Stimulated activated effector memory CD8-positive, alpha-beta T cell treated with anti-CD3 and anti-CD28 coated beads, Interleukin-12 subunit alpha, Interleukin-12 subunit beta, amount 100 ng/mL, for 72 hours (primary cell): ENCODE measurements around the gene ZNF277.
A peak's percentile ranks its signal among the peaks of the same experiment; 100 is the strongest.

Experiments used
- ATAC-seq: fragments of 150-1000 bp; cut with Tn5 transposase; 2 replicates; pipeline ENCODE4 v1.10.0; 2021
- DNase-seq, 2 donors: peaks; one replicate each; pipeline ENCODE4 v3.0.0; 2021 to 2022; ENCODE audit warnings: low spot score in 2 of 2
- H3K27ac Mint-ChIP-seq: one replicate; pipeline ENCODE4 v1.8.0; 2022; ENCODE audit warnings: mild to moderate bottlenecking, mixed read lengths
- H3K36me3 Mint-ChIP-seq: one replicate; pipeline ENCODE4 v1.8.0; 2022; ENCODE audit warnings: mild to moderate bottlenecking, mixed read lengths
- H3K4me1 Mint-ChIP-seq: one replicate; pipeline ENCODE4 v1.8.0; 2022; ENCODE audit warnings: mixed read lengths
- H3K4me3 Mint-ChIP-seq: one replicate; pipeline ENCODE4 v1.8.0; 2022; ENCODE audit warnings: mild to moderate bottlenecking, mixed read lengths
- H3K9me3 Mint-ChIP-seq: one replicate; pipeline ENCODE4 v1.8.0; 2022; ENCODE audit warnings: mixed read lengths

The ZNF277 gene

GRCh38 chr7:112199035-112199655 is 7.3 kb upstream of the ZNF277 start:
- ATAC-seq (peak; percentile 80), DNase-seq (no peak)
- no peaks in the 10 kb centered on the region for H3K9me3 Mint-ChIP-seq
- peaks cover 7% of the 10 kb centered on the region for H3K4me1 Mint-ChIP-seq
- H3K27ac Mint-ChIP-seq = no peak overlapping the region
- H3K36me3 Mint-ChIP-seq = no peaks in the 10 kb centered on the region
- H3K4me3 Mint-ChIP-seq = no peak overlapping the region

GRCh38 chr7:112199672-112200071 is 6.8 kb upstream of the ZNF277 start:
- Mint-ChIP-seq H3K4me3 (no peak overlapping the region), H3K4me1 (peaks cover 12% of the 10 kb centered on the region), H3K27ac (no peak overlapping the region), H3K9me3 (no peaks in the 10 kb centered on the region), H3K36me3 (no peaks in the 10 kb centered on the region)
- no peak for ATAC-seq
- no peak for DNase-seq

- Mint-ChIP-seq H3K27ac (no peak overlapping the region), H3K9me3 (no peaks in the 10 kb centered on the region), H3K4me1 (peaks cover 23% of the 10 kb centered on the region), H3K4me3 (no peak overlapping the region), H3K36me3 (no peaks in the 10 kb centered on the region)
- DNase-seq = no peak
- ATAC-seq = no peak
Measured at GRCh38 chr7:112201411-112201810, 5.1 kb upstream of the ZNF277 start.

DNA sequence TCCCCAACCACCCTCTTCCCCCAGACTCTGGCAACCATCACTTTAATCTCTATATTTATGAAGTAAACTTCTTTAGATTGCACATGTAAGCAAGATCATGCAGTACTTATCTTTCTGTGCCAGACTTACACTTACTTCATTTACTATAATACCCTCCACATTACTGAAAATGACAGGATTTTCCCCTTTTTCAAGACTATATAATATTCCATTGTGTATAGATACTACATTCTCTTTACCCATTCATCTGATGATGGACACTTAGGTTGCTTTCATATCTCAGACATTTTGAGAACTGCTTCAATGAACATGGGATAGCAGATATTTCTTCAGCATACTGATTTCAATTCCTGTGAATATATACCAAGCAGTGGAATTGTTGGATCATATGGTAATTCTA is 4.7 kb upstream of the ZNF277 start:
- Mint-ChIP-seq H3K27ac (no peak overlapping the region), H3K9me3 (no peaks in the 10 kb centered on the region), H3K4me1 (peaks cover 26% of the 10 kb centered on the region), H3K4me3 (no peak overlapping the region), H3K36me3 (no peaks in the 10 kb centered on the region)
- no peak for DNase-seq
- no peak for ATAC-seq

DNA sequence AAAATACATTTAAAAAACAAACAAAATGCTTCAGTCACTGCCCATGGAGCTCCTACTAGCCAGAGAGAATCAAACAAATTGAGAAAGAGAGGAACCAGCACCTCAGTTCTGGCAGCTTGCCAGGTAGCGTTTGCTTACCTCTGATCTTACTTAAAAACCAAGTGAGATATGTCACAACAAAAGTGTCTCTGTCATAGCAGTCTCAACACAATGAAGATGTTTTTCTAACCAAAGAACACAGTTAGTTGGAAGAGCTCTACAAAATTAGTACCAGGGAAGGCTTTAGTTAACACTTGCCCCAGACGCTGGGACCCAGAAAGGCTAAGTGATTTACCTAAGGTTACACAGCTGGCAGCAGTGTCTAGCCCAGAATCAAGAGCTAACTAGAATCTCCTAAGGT is 3.7 kb upstream of the ZNF277 start:
- ATAC-seq (no peak), DNase-seq (no peak)
- Mint-ChIP-seq H3K4me3 (no peak overlapping the region), H3K9me3 (no peaks in the 10 kb centered on the region), H3K4me1 (peaks cover 31% of the 10 kb centered on the region), H3K36me3 (no peaks in the 10 kb centered on the region), H3K27ac (no peak overlapping the region)

DNA sequence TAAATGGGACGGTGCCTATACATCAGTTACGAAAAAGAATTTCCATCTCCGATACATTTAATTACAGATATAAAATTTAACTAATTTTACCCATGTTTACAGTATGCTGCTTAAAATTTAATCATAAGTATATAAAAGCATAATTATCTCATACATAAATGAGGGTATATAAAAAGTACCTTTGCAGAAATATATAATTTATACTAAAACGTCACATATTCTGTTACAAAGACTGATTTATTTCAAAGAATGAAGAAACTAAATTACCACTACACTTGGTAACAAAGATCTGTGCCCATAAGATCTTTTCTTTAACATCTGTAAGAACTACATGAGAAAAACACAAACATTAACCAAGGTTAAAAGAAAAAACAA is 3.1 kb upstream of the ZNF277 start:
- Mint-ChIP-seq H3K36me3 (no peaks in the 10 kb centered on the region), H3K4me1 (peaks cover 31% of the 10 kb centered on the region), H3K27ac (no peak overlapping the region), H3K9me3 (no peaks in the 10 kb centered on the region), H3K4me3 (no peak overlapping the region)
- no peak for DNase-seq
- no peak for ATAC-seq

DNA sequence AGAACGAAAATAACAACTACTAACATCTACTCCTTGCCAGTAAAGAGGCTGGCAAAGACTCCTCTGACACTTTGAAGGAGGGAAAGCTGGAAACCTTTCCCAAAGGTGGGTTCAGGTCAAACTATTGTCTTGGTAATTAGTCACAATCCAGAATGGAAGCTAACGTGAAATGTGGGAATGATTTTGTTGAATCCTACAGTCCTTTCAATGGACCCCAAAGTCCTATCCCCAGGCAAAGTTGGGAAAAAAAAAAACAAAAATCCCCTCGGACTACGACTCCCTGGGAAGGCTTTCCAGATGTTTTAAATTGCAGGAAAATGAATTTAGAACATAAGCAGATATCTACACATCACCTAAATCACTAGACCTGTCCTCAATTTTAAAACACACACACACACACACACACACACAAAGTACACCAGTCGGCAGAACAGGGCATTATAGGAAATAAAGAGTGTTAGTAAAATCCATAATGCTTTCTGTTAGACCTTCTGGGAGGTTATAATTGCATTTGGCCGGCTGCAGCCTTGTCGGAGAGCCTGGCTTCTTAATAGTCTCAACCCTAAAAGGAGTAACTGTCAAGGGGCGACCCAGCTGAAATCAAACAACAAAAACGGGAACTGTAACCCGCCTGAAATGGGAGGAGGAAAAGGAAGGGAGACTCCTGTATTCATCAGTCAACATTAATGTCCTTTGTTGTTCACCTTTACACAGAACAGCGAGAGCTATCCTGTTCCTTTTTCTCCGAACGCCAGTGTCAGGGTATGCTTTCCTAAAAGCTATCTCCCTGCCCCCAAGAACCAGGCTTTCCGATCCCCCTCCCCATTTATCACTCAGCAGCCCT is 1.8 kb upstream of the ZNF277 start:
- Mint-ChIP-seq H3K4me3 (peak overlapping the region; percentile 99), H3K4me1 (peaks cover 31% of the 10 kb centered on the region), H3K27ac (no peak overlapping the region), H3K36me3 (no peaks in the 10 kb centered on the region), H3K9me3 (no peaks in the 10 kb centered on the region)
- peak in 1 of 2 donors; percentile 57 for DNase-seq
- ATAC-seq = no peak

DNA sequence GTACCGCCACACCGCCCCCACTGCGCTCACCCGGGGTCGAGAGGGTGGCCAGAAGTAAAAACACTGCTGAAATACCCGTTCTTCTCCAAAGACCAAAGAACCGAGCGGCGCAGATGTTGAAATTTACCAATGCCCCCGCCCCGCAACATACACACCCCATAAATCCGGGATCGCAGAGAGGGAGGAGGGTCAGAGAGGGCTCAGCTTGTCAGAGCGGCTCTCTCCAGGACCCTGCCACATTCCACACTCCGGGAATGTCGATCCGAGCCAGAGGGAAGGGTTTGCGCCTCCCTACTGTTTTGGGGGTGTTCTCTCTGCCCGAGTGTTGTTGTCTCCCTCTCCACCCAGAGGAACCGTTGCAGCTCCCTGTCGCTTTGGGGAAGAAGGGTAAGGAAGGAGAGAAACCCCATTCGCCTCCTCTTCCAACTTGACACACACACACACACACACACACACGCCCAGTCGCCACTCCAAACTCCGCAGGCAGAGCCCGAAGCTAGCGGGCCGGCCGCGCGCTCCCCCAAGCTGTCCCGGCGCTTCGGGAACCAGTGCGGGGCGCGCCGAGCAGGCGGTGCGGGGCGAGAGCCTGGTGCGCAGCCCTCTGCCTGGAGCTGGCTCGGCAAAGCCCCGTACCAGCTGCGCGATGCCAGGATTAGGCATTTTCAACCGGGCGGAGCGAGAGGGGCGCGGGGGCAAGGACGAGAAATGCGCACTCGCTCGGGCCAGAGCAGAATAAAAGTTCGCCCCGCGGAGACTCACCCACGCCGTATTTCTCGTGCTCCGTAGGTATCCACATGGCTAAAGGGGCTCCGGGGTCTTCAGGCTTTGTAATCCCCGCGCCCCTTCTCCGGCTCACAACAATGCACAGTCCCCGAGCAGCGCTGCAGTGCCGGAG is 905 bp upstream of the ZNF277 start:
- Mint-ChIP-seq H3K4me1 (peaks cover 31% of the 10 kb centered on the region), H3K27ac (no peak overlapping the region), H3K4me3 (peak overlapping the region; percentile 99), H3K36me3 (no peaks in the 10 kb centered on the region), H3K9me3 (no peaks in the 10 kb centered on the region)
- peak; percentile 27 for ATAC-seq
- DNase-seq = peak; percentile 17 to 59

- no peaks in the 10 kb centered on the region for H3K9me3 Mint-ChIP-seq
Measured at GRCh38 chr7:112206991-112207592, 597 bp downstream of the ZNF277 start.

DNA sequence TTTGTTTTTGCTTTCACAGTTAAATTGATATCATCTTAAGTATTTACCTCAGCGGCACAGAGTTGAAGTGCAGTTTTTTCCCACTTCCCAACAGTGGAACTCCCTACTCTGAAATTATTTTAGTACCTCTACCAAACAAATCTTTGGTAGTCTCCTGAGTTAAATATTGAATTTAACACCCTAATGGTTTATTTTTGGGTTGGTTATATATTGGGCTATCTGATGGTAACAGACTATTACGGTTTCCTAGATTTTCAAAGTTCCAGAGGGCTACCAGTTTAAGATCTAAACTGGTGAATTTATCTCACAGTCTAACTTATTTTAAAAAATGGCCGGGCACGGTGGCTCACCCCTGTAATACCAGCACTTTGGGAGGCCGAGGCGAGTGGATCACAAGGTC is 1.3 kb downstream of the ZNF277 start:
- ATAC-seq (no peak), DNase-seq (no peak)
- no peaks in the 10 kb centered on the region for H3K36me3 Mint-ChIP-seq
- H3K9me3 Mint-ChIP-seq = no peaks in the 10 kb centered on the region
- no peak overlapping the region for H3K27ac Mint-ChIP-seq
- H3K4me1 Mint-ChIP-seq = peaks cover 42% of the 10 kb centered on the region
- peak overlapping the region; percentile 99 for H3K4me3 Mint-ChIP-seq

More at GRCh38 chr7:112206991-112207592, 597 bp downstream of the ZNF277 start:
- Mint-ChIP-seq H3K36me3 (no peaks in the 10 kb centered on the region), H3K27ac (peak overlapping the region; percentile 96), H3K4me1 (peaks cover 38% of the 10 kb centered on the region), H3K4me3 (peak overlapping the region; percentile 99)
- ATAC-seq = no peak
- DNase-seq = no peak

- ATAC-seq = no peak
- no peaks in the 10 kb centered on the region for H3K9me3 Mint-ChIP-seq
- H3K27ac Mint-ChIP-seq = no peak overlapping the region
- DNase-seq = no peak
- no peaks in the 10 kb centered on the region for H3K36me3 Mint-ChIP-seq
- H3K4me1 Mint-ChIP-seq = peaks cover 43% of the 10 kb centered on the region
- no peak overlapping the region for H3K4me3 Mint-ChIP-seq
Measured at GRCh38 chr7:112211348-112211907, 4.9 kb downstream of the ZNF277 start.

GRCh38 chr7:112212571-112212970 is 6.1 kb downstream of the ZNF277 start:
- H3K9me3 Mint-ChIP-seq = no peaks in the 10 kb centered on the region
- DNase-seq = no peak
- no peak overlapping the region for H3K4me3 Mint-ChIP-seq
- H3K4me1 Mint-ChIP-seq = peaks cover 35% of the 10 kb centered on the region
- ATAC-seq = no peak
- H3K27ac Mint-ChIP-seq = no peak overlapping the region
- H3K36me3 Mint-ChIP-seq = no peaks in the 10 kb centered on the region

DNA sequence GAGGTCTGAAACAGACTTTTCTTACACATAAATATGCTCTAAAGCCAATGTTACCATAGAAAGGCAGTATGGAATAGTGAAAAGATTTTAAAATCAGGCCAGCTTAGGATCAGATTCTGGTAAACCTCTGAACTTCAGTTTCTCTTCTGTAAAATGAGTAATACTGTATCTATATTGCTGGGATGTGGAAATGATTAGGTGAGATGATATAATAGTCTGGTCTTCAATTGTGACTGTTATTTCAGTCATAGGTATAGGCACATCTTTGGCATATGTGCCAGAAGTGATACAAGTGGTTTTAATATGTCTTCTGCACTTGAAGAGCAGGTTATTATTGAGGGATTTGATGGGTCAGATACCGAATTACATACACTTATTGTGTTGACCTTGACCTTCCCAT is 7.2 kb downstream of the ZNF277 start:
- DNase-seq = no peak
- Mint-ChIP-seq H3K4me3 (no peak overlapping the region), H3K9me3 (no peaks in the 10 kb centered on the region), H3K36me3 (no peaks in the 10 kb centered on the region), H3K27ac (no peak overlapping the region), H3K4me1 (peaks cover 39% of the 10 kb centered on the region)
- ATAC-seq = peak; percentile 84

DNA sequence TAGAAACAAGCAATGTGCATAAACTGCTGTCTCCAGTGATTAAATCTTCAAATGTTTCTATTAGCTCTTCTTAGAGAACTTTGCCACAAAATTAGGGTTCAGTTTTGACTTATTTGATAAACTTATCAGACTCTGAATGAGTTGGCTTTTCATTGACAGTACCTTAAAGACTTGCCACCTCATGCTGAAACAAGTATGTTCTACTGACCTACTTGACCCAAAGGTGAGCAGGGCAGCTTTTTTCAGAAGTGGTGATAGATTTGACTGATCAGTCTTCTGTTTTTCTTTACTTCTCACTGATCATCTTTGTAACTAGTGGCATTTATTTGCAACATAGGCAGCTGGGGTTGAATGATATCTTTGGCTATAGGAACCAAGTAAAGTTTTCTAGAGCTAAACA is 7.8 kb downstream of the ZNF277 start:
- peaks cover 44% of the 10 kb centered on the region for H3K4me1 Mint-ChIP-seq
- ATAC-seq = peak; percentile 58
- no peak overlapping the region for H3K27ac Mint-ChIP-seq

DNA sequence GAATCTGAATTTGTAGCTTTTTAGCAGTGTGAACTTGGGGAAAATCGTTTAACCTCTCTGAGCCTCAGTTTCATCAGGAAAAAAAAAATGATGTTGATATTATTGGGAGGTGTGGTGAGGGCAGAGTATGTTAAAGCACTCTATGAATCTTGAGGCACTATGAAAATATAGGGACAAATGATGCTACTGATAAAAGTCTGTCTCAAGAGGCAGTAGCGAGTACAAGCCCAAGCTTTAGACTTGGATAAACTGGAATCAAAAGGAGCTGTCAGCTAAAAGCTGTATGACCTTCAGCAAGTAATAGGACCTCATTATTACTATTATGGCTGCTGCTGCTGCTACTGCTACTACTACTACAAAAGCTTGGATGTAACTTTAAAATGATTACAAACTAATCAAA is 8.4 kb downstream of the ZNF277 start:
- no peak overlapping the region for H3K27ac Mint-ChIP-seq
- no peaks in the 10 kb centered on the region for H3K9me3 Mint-ChIP-seq
- H3K36me3 Mint-ChIP-seq = no peaks in the 10 kb centered on the region
- DNase-seq (no peak), ATAC-seq (no peak)
- H3K4me1 Mint-ChIP-seq = peaks cover 51% of the 10 kb centered on the region
- H3K4me3 Mint-ChIP-seq = no peak overlapping the region

More for the DNA sequence above, 7.8 kb downstream of the ZNF277 start:
- H3K4me3 Mint-ChIP-seq = no peak overlapping the region
- H3K9me3 Mint-ChIP-seq = no peaks in the 10 kb centered on the region
- H3K36me3 Mint-ChIP-seq = no peaks in the 10 kb centered on the region
- DNase-seq = no peak
